ENCODE data around the gene TNNT1. TPM values are rescaled to one million over a fixed set of nuclear protein-coding genes. Genes with fewer than 3 reads are reported as not detected.

TNNT1 gene
- total RNA-seq, 1 experiment from 2014 or later: 116 TPM

- Histone ChIP-seq H3K27me3 (ENCODE audit: control insufficient read depth, insufficient read depth, low read length) (no peaks in the 10 kb centered on the region), H3K27ac (ENCODE audit: low read length) (no peak overlapping the region), H3K36me3 (ENCODE audit: control insufficient read depth, insufficient read depth, low read length) (peaks cover 2% of the 10 kb centered on the region; the same call in 1 of the 2 replicates), H3K9me3 (ENCODE audit: control insufficient read depth, insufficient read depth, low read depth, low read length) (no peaks in the 10 kb centered on the region), H3K4me3 (ENCODE audit: low read depth in 2 of 2, low read length in 2 of 2) (no peak overlapping the region), H3K4me1 (ENCODE audit: control insufficient read depth, insufficient read depth, low read length) (peaks cover 9% of the 10 kb centered on the region; the same call in 1 of the 2 replicates)
- TF ChIP-seq, protein P1, sequence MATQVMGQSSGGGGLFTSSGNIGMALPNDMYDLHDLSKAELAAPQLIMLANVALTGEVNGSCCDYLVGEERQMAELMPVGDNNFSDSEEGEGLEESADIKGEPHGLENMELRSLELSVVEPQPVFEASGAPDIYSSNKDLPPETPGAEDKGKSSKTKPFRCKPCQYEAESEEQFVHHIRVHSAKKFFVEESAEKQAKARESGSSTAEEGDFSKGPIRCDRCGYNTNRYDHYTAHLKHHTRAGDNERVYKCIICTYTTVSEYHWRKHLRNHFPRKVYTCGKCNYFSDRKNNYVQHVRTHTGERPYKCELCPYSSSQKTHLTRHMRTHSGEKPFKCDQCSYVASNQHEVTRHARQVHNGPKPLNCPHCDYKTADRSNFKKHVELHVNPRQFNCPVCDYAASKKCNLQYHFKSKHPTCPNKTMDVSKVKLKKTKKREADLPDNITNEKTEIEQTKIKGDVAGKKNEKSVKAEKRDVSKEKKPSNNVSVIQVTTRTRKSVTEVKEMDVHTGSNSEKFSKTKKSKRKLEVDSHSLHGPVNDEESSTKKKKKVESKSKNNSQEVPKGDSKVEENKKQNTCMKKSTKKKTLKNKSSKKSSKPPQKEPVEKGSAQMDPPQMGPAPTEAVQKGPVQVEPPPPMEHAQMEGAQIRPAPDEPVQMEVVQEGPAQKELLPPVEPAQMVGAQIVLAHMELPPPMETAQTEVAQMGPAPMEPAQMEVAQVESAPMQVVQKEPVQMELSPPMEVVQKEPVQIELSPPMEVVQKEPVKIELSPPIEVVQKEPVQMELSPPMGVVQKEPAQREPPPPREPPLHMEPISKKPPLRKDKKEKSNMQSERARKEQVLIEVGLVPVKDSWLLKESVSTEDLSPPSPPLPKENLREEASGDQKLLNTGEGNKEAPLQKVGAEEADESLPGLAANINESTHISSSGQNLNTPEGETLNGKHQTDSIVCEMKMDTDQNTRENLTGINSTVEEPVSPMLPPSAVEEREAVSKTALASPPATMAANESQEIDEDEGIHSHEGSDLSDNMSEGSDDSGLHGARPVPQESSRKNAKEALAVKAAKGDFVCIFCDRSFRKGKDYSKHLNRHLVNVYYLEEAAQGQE (IDR thresholded peaks at IDR 0.05; ENCODE audit: insufficient read depth in 1 of 2, low read depth in 2 of 2, low read length in 1 of 2): no peak
- no peak for TF ChIP-seq TCF7L2 (IDR thresholded peaks at IDR 0.05; ENCODE audit: low read depth, low read length)
- TF ChIP-seq CTCF (IDR thresholded peaks at IDR 0.05): no peak
- no peak for TF ChIP-seq POLR2AphosphoS5 (IDR thresholded peaks at IDR 0.05; ENCODE audit: low read depth, low read length)
- no peak for TF ChIP-seq SIN3A (IDR thresholded peaks at IDR 0.05; ENCODE audit: borderline replicate concordance, insufficient read depth, low read depth, low read length)
- POLR2A ChIA-PET: no interaction called here
- in situ Hi-C loops (cut with HindIII; ENCODE audit: low pct_unique_long_range_greater_than_20kb, low sequenced_read_pairs): no loop called here
- ATAC-seq (no peak), DNase-seq (ENCODE audit: low read depth, low spot score) (no peak)
- CTCF ChIA-PET: no interaction called here
- no TSS peak for BruUV-seq (replicated peaks)
- intact Hi-C loops (cut with micrococcal nuclease; ENCODE audit: unreplicated experiment): no loop called here
Measured at GRCh38 chr19:55087542-55087901, 61.5 kb downstream of the TNNT1 start.

- in situ Hi-C loops (cut with HindIII; ENCODE audit: low pct_unique_long_range_greater_than_20kb, low sequenced_read_pairs): no loop called here
- no peak for DNase-seq (ENCODE audit: low read depth, low spot score)
- BruUV-seq (replicated peaks): no TSS peak
- peaks cover 9% of the 10 kb centered on the region; the same call in 1 of the 2 replicates for H3K4me1 ChIP-seq (ENCODE audit: control insufficient read depth, insufficient read depth, low read length)
- ATAC-seq: no peak
- H3K9me3 ChIP-seq (ENCODE audit: control insufficient read depth, insufficient read depth, low read depth, low read length): no peaks in the 10 kb centered on the region
- peaks cover 2% of the 10 kb centered on the region; the same call in 1 of the 2 replicates for H3K36me3 ChIP-seq (ENCODE audit: control insufficient read depth, insufficient read depth, low read length)
- POLR2A ChIA-PET: no interaction called here
- TF ChIP-seq POLR2AphosphoS5 (IDR thresholded peaks at IDR 0.05; ENCODE audit: low read depth, low read length) (no peak), CTCF (IDR thresholded peaks at IDR 0.05) (no peak), TCF7L2 (IDR thresholded peaks at IDR 0.05; ENCODE audit: low read depth, low read length) (no peak), SIN3A (IDR thresholded peaks at IDR 0.05; ENCODE audit: borderline replicate concordance, insufficient read depth, low read depth, low read length) (no peak)
- TF ChIP-seq, protein P1 (IDR thresholded peaks at IDR 0.05; ENCODE audit: insufficient read depth in 1 of 2, low read depth in 2 of 2, low read length in 1 of 2): no peak
- no peak overlapping the region; a peak in 1 of 4 replicates for H3K4me3 ChIP-seq (ENCODE audit: low read depth in 2 of 2, low read length in 2 of 2)
- CTCF ChIA-PET: no interaction called here
- no peak overlapping the region for H3K27ac ChIP-seq (ENCODE audit: low read length)
- intact Hi-C loops (cut with micrococcal nuclease; ENCODE audit: unreplicated experiment): no loop called here
- no peaks in the 10 kb centered on the region for H3K27me3 ChIP-seq (ENCODE audit: control insufficient read depth, insufficient read depth, low read length)
Measured at GRCh38 chr19:55086730-55087541, 62.1 kb downstream of the TNNT1 start.
